HUES6 (cell line): ENCODE measurements around the gene CLK2.
"Not testable (repeated sequence)": the region's sequence is repeated elsewhere in the genome, so short reads cannot be mapped to it uniquely, and the experiment has no call there.

Source experiments
- H3K27ac ChIP-seq: 2 replicates; pipeline ENCODE4 v1.7.0; 2013; ENCODE audit warnings: low read depth, mild to moderate bottlenecking, low read length, inconsistent platforms
- H3K27me3 ChIP-seq: 2 replicates; pipeline ENCODE4 v1.6.1; 2013; ENCODE audit warnings: low read length; ENCODE audit not compliant: control insufficient read depth, insufficient read depth
- H3K36me3 ChIP-seq: 2 replicates; pipeline ENCODE4 v1.6.1; 2013; ENCODE audit warnings: low read length; ENCODE audit not compliant: control insufficient read depth, insufficient read depth
- H3K4me1 ChIP-seq: 2 replicates; pipeline ENCODE4 v1.6.1; 2013; ENCODE audit warnings: low read length; ENCODE audit not compliant: control insufficient read depth, insufficient read depth
- H3K4me3 ChIP-seq: 2 replicates; pipeline ENCODE4 v1.5.1; 2013; ENCODE audit warnings: low read depth, low read length
- H3K9ac ChIP-seq: one replicate; pipeline ENCODE4 v1.6.1; 2013; ENCODE audit warnings: mild to moderate bottlenecking, low read length
- H3K9me3 ChIP-seq: 2 replicates; pipeline ENCODE4 v1.6.1; 2013; ENCODE audit warnings: low read depth, low read length; ENCODE audit not compliant: control insufficient read depth, insufficient read depth

The CLK2 gene

GRCh38 chr1:155223047-155223446, 50.3 kb downstream of the CLK2 start:
- no peak overlapping the region for H3K27ac ChIP-seq

GRCh38 chr1:155220211-155220965, 52.9 kb downstream of the CLK2 start:
- H3K4me1 ChIP-seq, H3K27ac ChIP-seq: not testable (repeated sequence)

More at GRCh38 chr1:155223047-155223446, 50.3 kb downstream of the CLK2 start:
- Histone ChIP-seq H3K36me3 (no peaks in the 10 kb centered on the region), H3K9ac (no peak overlapping the region), H3K9me3 (no peaks in the 10 kb centered on the region), H3K4me3 (no peak overlapping the region), H3K27me3 (no peaks in the 10 kb centered on the region), H3K4me1 (peaks cover 15% of the 10 kb centered on the region)

GRCh38 chr1:155219592-155220031, 53.7 kb downstream of the CLK2 start:
- no peak overlapping the region for H3K9ac ChIP-seq
- H3K4me3 ChIP-seq: peak overlapping the region; percentile 40; the same call in 1 of the 2 replicates
- peaks cover 9% of the 10 kb centered on the region for H3K36me3 ChIP-seq
- no peak overlapping the region for H3K27ac ChIP-seq
- no peaks in the 10 kb centered on the region for H3K9me3 ChIP-seq
- peaks cover 3% of the 10 kb centered on the region; the same call in 1 of the 2 replicates for H3K4me1 ChIP-seq
- H3K27me3 ChIP-seq: no peaks in the 10 kb centered on the region

More at GRCh38 chr1:155220211-155220965, 52.9 kb downstream of the CLK2 start:
- not testable (repeated sequence) for H3K36me3 ChIP-seq, H3K27me3 ChIP-seq, H3K9me3 ChIP-seq, H3K4me3 ChIP-seq, H3K9ac ChIP-seq

DNA sequence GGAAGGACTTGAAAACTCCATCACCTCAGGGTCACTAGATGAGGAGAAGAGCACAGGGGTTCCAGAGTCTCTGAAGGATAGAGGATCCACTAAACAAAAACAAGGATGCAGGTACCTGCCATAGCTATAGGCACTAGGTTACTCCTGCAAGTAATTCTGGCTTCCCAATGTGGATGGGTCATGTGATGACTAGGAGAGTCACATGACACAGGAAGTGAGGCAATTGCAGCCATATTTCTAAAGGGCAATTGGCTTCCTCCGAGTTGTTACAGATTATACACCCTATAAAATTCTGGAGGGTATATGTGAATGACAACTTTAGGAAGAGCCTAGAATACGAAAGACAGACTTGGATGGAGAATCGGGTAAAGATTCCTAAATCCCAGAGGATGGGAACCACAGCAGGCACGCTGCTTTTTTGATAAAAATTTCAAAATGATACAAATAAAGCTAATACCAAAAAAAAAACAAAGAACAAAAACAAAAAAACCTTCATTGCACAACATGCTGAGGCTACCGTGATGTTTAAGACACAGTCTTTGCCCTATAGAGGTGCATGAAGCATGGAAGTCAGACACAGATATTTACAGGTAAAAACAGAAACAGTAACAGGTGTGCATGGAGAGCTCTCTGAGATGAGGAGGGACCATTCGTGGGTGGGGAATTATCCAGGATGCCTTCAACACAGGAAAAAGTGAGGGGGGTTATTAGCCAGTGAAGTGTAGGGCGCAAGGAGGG, 54.3 kb downstream of the CLK2 start:
- H3K4me3 ChIP-seq: peak overlapping the region; percentile 40; the same call in 1 of the 2 replicates
- peaks cover 9% of the 10 kb centered on the region for H3K36me3 ChIP-seq
- no peaks in the 10 kb centered on the region for H3K9me3 ChIP-seq
- no peak overlapping the region for H3K9ac ChIP-seq
- 0 out of 2 replicates have a peak, but pooled peaks cover 2% of the 10 kb centered on the region for H3K4me1 ChIP-seq
- H3K27me3 ChIP-seq: no peaks in the 10 kb centered on the region
- no peak overlapping the region for H3K27ac ChIP-seq

- peaks cover 17% of the 10 kb centered on the region for H3K36me3 ChIP-seq
- not testable (repeated sequence) for H3K4me1 ChIP-seq, H3K9me3 ChIP-seq, H3K27me3 ChIP-seq, H3K4me3 ChIP-seq, H3K9ac ChIP-seq, H3K27ac ChIP-seq
Measured at GRCh38 chr1:155214702-155215101, 58.6 kb downstream of the CLK2 start.
